Astrocyte of the spinal cord (primary cell): ENCODE results near the gene OPTC.

Experiments
- DNase-seq: peaks from one replicate; pipeline ENCODE4 v3.0.0; 2011; ENCODE audit warnings: low read depth, low spot score
- H3K4me3 ChIP-seq: 2 replicates; pipeline ENCODE4 v1.5.1; 2011; ENCODE audit warnings: low read depth, mild to moderate bottlenecking, low read length, moderate library complexity
- CTCF ChIP-seq: IDR thresholded peaks from 2 replicates; pipeline ENCODE4 v1.5.1; 2012; ENCODE audit warnings: low read depth, mild to moderate bottlenecking, low read length, inconsistent platforms
- in situ Hi-C: cut with HindIII; loops from 2 replicates; pipeline ENCODE4 v1.10.0; 2017; ENCODE audit warnings: low sequenced_read_pairs

Gene OPTC

GRCh38 chr1:203458078-203458477 is 35.9 kb upstream of the OPTC start:
- no peak for TF ChIP-seq CTCF
- DNase-seq: no peak

GRCh38 chr1:203459671-203460201 is 34.2 kb upstream of the OPTC start:
- in situ Hi-C loops: no loop called here
- no peak for DNase-seq
- no peak for TF ChIP-seq CTCF
- no peak overlapping the region for H3K4me3 ChIP-seq

More at GRCh38 chr1:203458078-203458477, 35.9 kb upstream of the OPTC start:
- H3K4me3 ChIP-seq: no peak overlapping the region
- in situ Hi-C loops: no loop called here

GRCh38 chr1:203461717-203462116 is 32.2 kb upstream of the OPTC start:
- no peak for DNase-seq
- in situ Hi-C loops: no loop called here
- H3K4me3 ChIP-seq: no peak overlapping the region
- TF ChIP-seq CTCF: no peak

- no peak overlapping the region for H3K4me3 ChIP-seq
- DNase-seq: no peak
- TF ChIP-seq CTCF: no peak
- in situ Hi-C loops: no loop called here
Observed at GRCh38 chr1:203462143-203462542, 31.8 kb upstream of the OPTC start.

GRCh38 chr1:203462878-203463277 is 31.1 kb upstream of the OPTC start:
- no peak overlapping the region for H3K4me3 ChIP-seq
- in situ Hi-C loops: no loop called here
- peak; percentile 18 for DNase-seq
- no peak for TF ChIP-seq CTCF

GRCh38 chr1:203463469-203464062 is 30.4 kb upstream of the OPTC start:
- no peak for DNase-seq
- no peak for TF ChIP-seq CTCF
- no peak overlapping the region for H3K4me3 ChIP-seq
- in situ Hi-C loops: no loop called here
